Panc1 (cell line): ENCODE data around the gene SCYL1. TPM values are rescaled to one million over a fixed set of nuclear protein-coding genes. Genes with fewer than 3 reads are reported as not detected.

Experiments
- ATAC-seq: fragments of 200-7000 bp; cut with Tn5 transposase; 2 replicates; pipeline ENCODE4 v1.9.1; 2020; ENCODE audit warnings: mild to moderate bottlenecking, moderate library complexity
- BruUV-seq: library from RNA; stranded (reverse); fragments of 400-500 nt; replicated peaks from 2 replicates; lab custom pipeline; 2021; lab: Mats Ljungman, UMichigan
- CTCF ChIA-PET: fragments of 300-600 bp; sonication (Branson Sonifier 250); formaldehyde crosslinking; loops from one replicate; lab custom pipeline; 2022; ENCODE audit warnings: antibody characterized with exemption; lab: Charles Lee
- POLR2A ChIA-PET: fragments of 300-600 bp; sonication (Branson Sonifier 250); formaldehyde crosslinking; loops from one replicate; lab custom pipeline; 2022; ENCODE audit warnings: antibody characterized with exemption; lab: Charles Lee
- DNase-seq: peaks from one replicate; pipeline ENCODE4 v3.0.0-alpha.2; 2010; ENCODE audit warnings: low read depth, low spot score
- H3K27ac ChIP-seq: 2 replicates; pipeline ENCODE4 v1.5.1; 2011; ENCODE audit warnings: mild to moderate bottlenecking, low read length, inconsistent platforms
- H3K27me3 ChIP-seq: fragments of 200-500 bp; sonication (Bioruptor generic); 2 replicates; pipeline ENCODE4 v1.6.0; 2014; ENCODE audit warnings: low read length, inconsistent platforms; ENCODE audit not compliant: control insufficient read depth, insufficient read depth
- H3K36me3 ChIP-seq: fragments of 200-500 bp; sonication (Bioruptor generic); 2 replicates; pipeline ENCODE4 v1.5.1; 2014; ENCODE audit warnings: inconsistent platforms, mild to moderate bottlenecking, low read length, moderate library complexity; ENCODE audit not compliant: control insufficient read depth, insufficient read depth
- H3K4me1 ChIP-seq: 2 replicates; pipeline ENCODE4 v1.5.1; 2011; ENCODE audit warnings: inconsistent platforms, mild to moderate bottlenecking, low read length, moderate library complexity; ENCODE audit not compliant: control insufficient read depth, insufficient read depth
- H3K4me3 ChIP-seq, 2 experiments: 2 replicates each; pipeline ENCODE4 v1.5.1; 2011 to 2012; ENCODE audit warnings: low read depth in 2 of 2, low read length in 2 of 2, mild to moderate bottlenecking in 2 of 2, inconsistent platforms in 1 of 2, moderate library complexity in 1 of 2
- H3K9me3 ChIP-seq: fragments of 200-500 bp; sonication (Bioruptor generic); 2 replicates; pipeline ENCODE4 v1.5.1; 2014; ENCODE audit warnings: low read depth, mild to moderate bottlenecking, inconsistent platforms, low read length, moderate library complexity; ENCODE audit not compliant: control insufficient read depth, insufficient read depth
- POLR2AphosphoS5 ChIP-seq: IDR thresholded peaks from 2 replicates; pipeline ENCODE4 v1.6.1; 2012; ENCODE audit warnings: mild to moderate bottlenecking, low read depth, low read length, moderate library complexity
- SIN3A ChIP-seq: IDR thresholded peaks from 2 replicates; pipeline ENCODE4 v1.6.1; 2012; ENCODE audit warnings: low read depth, mild to moderate bottlenecking, low read length, moderate library complexity, borderline replicate concordance; ENCODE audit not compliant: insufficient read depth
- TCF7L2 ChIP-seq: IDR thresholded peaks from 2 replicates; pipeline ENCODE4 v1.6.1; 2011; ENCODE audit warnings: mild to moderate bottlenecking, low read depth, low read length, inconsistent platforms
- in situ Hi-C: cut with HindIII; loops from 2 replicates; pipeline ENCODE4 v1.10.0; 2016; ENCODE audit warnings: low sequenced_read_pairs, low pct_unique_long_range_greater_than_20kb
- intact Hi-C: fragments of 100-400 bp; cut with micrococcal nuclease; formaldehyde crosslinking; loops from one replicate; pipeline ENCODE4 v1.10.0; 2022; ENCODE audit not compliant: unreplicated experiment
- total RNA-seq: library from RNA; stranded (reverse); gene quantifications from one replicate; pipeline ENCODE4 v1.2.1, GENCODE V29; 2021; ENCODE audit not compliant: unreplicated experiment
- TF ChIP-seq, protein P1 (sequence below): fragments of 450-650 bp; IDR thresholded peaks from 2 replicates; pipeline ENCODE4 v1.5.1; 2017; ENCODE audit warnings: mild to moderate bottlenecking
- TF ChIP-seq, protein P2 (sequence below), 2 experiments: IDR thresholded peaks; 2 replicates each; pipeline ENCODE4 v1.6.1; 2011 to 2012; ENCODE audit warnings: low read depth in 2 of 2, control low read depth in 1 of 2, low read length in 1 of 2, mild to moderate bottlenecking in 1 of 2, moderate library complexity in 1 of 2; ENCODE audit not compliant: insufficient read depth in 1 of 2

Gene SCYL1
- total RNA-seq, 1 experiment from 2014 or later, result 117 TPM

DNA sequence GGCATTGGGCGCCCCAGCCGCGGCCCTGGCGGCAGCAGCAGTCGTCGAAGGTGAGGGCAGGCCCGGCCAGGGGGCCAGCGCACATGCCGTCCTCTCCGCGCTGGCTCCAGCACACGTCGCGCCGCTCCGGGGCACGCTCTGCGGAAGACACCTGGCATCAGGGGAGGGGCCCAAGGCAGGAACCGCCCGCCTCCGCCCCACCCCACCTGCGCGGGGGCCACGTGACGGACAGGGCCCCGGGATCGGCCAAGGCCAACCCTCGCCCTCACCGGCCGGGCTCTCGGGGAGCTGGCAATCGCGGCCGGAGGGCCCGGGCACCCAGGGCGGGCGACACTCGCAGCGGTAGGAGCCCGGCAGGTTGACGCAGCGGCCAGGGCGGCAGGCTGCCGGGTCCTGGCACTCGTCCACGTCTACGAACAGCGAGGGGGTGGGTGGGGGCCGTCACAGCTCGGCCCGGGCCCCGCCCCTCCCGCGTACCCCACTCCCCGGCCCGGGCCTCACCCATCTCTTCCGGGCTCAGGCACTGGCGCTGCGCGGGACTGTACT, 14.9 kb downstream of the SCYL1 start:
- Histone ChIP-seq H3K36me3 (peaks cover 2% of the 10 kb centered on the region; the same call in 1 of the 2 replicates), H3K9me3 (no peaks in the 10 kb centered on the region), H3K4me1 (peaks cover 18% of the 10 kb centered on the region), H3K4me3 (peak overlapping the region; percentile 64 to 68), H3K27me3 (no peaks in the 10 kb centered on the region), H3K27ac (peak overlapping the region; percentile 79)
- BruUV-seq, result no TSS peak
- ChIA-PET POLR2A (interaction anchor here (0.6 to 0.9 kb wide), 2 partner anchors 61 to 116 kb away, joined by 3 read pairs; no protein-coding TSS in a partner anchor), CTCF (interaction anchor here (0.7 to 2.7 kb wide), 7 partner anchors 10 to 53 kb away, joined by 3 to 22 read pairs (median 3); partner anchors contain the start of genes FAM89B and ZNRD2)
- intact Hi-C loops (no loop called here), in situ Hi-C loops (no loop called here)
- DNase-seq (no peak), ATAC-seq (peak; percentile 79)
- TF ChIP-seq, protein P1, sequence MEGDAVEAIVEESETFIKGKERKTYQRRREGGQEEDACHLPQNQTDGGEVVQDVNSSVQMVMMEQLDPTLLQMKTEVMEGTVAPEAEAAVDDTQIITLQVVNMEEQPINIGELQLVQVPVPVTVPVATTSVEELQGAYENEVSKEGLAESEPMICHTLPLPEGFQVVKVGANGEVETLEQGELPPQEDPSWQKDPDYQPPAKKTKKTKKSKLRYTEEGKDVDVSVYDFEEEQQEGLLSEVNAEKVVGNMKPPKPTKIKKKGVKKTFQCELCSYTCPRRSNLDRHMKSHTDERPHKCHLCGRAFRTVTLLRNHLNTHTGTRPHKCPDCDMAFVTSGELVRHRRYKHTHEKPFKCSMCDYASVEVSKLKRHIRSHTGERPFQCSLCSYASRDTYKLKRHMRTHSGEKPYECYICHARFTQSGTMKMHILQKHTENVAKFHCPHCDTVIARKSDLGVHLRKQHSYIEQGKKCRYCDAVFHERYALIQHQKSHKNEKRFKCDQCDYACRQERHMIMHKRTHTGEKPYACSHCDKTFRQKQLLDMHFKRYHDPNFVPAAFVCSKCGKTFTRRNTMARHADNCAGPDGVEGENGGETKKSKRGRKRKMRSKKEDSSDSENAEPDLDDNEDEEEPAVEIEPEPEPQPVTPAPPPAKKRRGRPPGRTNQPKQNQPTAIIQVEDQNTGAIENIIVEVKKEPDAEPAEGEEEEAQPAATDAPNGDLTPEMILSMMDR, result peak; percentile 35; the same call in 1 of the 2 replicates
- no peak; the same call in 1 of the 2 replicates for TF ChIP-seq SIN3A

DNA sequence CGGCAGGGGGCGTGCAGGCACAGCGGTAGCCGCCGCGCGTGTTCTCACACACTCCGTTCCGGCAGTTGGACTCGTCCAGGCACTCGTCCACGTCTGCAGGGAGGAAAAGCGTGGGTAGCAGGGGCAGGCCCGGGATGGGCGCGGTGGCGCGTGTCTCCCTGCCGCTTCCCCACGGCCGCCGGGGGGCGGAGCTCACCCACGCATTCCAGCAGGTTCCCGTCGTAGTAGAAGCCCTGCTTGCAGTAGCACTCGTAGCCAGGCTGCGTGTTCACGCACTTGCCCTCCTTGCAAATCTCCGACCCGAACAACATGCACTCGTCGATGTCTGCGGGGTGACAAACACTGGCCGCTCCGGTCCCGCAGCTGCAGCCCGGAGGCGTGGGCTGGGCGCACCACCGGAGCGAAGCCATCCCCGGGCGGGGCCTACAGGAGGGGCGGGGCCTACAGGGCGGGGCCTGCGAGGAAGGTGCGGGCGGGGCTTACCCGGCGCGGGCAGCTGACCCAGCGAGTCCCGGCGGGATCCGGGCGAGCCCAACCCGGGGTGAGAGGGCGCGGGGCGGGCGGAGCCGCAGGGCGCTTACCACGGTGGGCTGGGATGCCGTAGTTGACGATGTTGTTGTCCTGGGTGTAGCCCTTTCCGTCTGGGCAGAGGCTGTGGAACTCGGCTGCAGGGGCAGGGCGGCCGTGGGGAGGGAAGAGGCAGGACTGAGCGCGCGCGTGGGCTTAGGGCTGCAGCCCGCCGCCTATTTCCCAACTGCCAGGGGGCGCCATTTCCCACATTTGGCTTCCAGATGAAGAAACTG, 15.6 kb downstream of the SCYL1 start:
- ChIA-PET POLR2A (interaction anchor here (0.5 to 0.9 kb wide), 4 partner anchors 15 to 117 kb away, joined by 3 read pairs; partner anchors contain the start of gene SCYL1), CTCF (interaction anchor here (0.5 to 2.7 kb wide), 9 partner anchors 12 to 100 kb away, joined by 3 to 22 read pairs (median 3); partner anchors contain the start of genes FAM89B and ZNRD2)
- ATAC-seq, result peak; percentile 83
- Histone ChIP-seq H3K27ac (peak overlapping the region; percentile 79), H3K27me3 (no peaks in the 10 kb centered on the region), H3K36me3 (peaks cover 2% of the 10 kb centered on the region; the same call in 1 of the 2 replicates), H3K4me3 (peak overlapping the region; percentile 64 to 68), H3K4me1 (peaks cover 18% of the 10 kb centered on the region), H3K9me3 (no peaks in the 10 kb centered on the region)
- no TSS peak for BruUV-seq
- no peak for DNase-seq
- intact Hi-C loops, result loop anchor here (1.0 kb wide), 1 partner anchor 32 kb away; the partner anchor contains the start of gene FAM89B
- in situ Hi-C loops, result no loop called here
- peak; percentile 74 for TF ChIP-seq SIN3A
- TF ChIP-seq POLR2AphosphoS5, result peak; percentile 93
- TF ChIP-seq, protein P2, sequence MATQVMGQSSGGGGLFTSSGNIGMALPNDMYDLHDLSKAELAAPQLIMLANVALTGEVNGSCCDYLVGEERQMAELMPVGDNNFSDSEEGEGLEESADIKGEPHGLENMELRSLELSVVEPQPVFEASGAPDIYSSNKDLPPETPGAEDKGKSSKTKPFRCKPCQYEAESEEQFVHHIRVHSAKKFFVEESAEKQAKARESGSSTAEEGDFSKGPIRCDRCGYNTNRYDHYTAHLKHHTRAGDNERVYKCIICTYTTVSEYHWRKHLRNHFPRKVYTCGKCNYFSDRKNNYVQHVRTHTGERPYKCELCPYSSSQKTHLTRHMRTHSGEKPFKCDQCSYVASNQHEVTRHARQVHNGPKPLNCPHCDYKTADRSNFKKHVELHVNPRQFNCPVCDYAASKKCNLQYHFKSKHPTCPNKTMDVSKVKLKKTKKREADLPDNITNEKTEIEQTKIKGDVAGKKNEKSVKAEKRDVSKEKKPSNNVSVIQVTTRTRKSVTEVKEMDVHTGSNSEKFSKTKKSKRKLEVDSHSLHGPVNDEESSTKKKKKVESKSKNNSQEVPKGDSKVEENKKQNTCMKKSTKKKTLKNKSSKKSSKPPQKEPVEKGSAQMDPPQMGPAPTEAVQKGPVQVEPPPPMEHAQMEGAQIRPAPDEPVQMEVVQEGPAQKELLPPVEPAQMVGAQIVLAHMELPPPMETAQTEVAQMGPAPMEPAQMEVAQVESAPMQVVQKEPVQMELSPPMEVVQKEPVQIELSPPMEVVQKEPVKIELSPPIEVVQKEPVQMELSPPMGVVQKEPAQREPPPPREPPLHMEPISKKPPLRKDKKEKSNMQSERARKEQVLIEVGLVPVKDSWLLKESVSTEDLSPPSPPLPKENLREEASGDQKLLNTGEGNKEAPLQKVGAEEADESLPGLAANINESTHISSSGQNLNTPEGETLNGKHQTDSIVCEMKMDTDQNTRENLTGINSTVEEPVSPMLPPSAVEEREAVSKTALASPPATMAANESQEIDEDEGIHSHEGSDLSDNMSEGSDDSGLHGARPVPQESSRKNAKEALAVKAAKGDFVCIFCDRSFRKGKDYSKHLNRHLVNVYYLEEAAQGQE (IDR thresholded peaks at IDR 0.05; ENCODE audit: insufficient read depth in 1 of 2, low read depth in 2 of 2, low read length in 1 of 2), result 0 out of 4 replicates have a peak, but pooled peaks of 1 of the 2 experiments have one; percentile 26
- TF ChIP-seq, protein P1, result peak; percentile 90; the same call in 1 of the 2 replicates
- no peak for TF ChIP-seq TCF7L2
